Activated naive CD8-positive, alpha-beta T cell (primary cell): ENCODE results near the gene KAT7.

Experiments
- H3K27ac Mint-ChIP-seq: one replicate; pipeline ENCODE4 v1.8.0; 2021; ENCODE audit warnings: mixed read lengths
- H3K27me3 Mint-ChIP-seq: one replicate; pipeline ENCODE4 v1.8.0; 2021; ENCODE audit warnings: mixed read lengths
- H3K36me3 Mint-ChIP-seq: one replicate; pipeline ENCODE4 v1.8.0; 2021; ENCODE audit warnings: mixed read lengths
- H3K4me1 Mint-ChIP-seq: one replicate; pipeline ENCODE4 v1.8.0; 2021; ENCODE audit warnings: low read depth, mixed read lengths
- H3K4me3 Mint-ChIP-seq: one replicate; pipeline ENCODE4 v1.8.0; 2021; ENCODE audit warnings: mild to moderate bottlenecking, mixed read lengths
- H3K9me3 Mint-ChIP-seq: one replicate; pipeline ENCODE4 v1.8.0; 2021; ENCODE audit warnings: low read depth, mixed read lengths

The KAT7 gene

GRCh38 chr17:49788478-49789242, at the start of gene KAT7:
Gene KAT7 (plus strand): TSS chr17:49788681. CDS start chr17:49788835, 154 bp downstream.
- Mint-ChIP-seq H3K27me3 (no peaks in the 10 kb centered on the region), H3K27ac (peak within 1 kb of the TSS; percentile 92), H3K9me3 (no peaks in the 10 kb centered on the region), H3K4me3 (peak within 1 kb of the TSS; percentile 92), H3K36me3 (peaks cover 5% of the 10 kb centered on the region), H3K4me1 (peaks cover 61% of the 10 kb centered on the region)

DNA sequence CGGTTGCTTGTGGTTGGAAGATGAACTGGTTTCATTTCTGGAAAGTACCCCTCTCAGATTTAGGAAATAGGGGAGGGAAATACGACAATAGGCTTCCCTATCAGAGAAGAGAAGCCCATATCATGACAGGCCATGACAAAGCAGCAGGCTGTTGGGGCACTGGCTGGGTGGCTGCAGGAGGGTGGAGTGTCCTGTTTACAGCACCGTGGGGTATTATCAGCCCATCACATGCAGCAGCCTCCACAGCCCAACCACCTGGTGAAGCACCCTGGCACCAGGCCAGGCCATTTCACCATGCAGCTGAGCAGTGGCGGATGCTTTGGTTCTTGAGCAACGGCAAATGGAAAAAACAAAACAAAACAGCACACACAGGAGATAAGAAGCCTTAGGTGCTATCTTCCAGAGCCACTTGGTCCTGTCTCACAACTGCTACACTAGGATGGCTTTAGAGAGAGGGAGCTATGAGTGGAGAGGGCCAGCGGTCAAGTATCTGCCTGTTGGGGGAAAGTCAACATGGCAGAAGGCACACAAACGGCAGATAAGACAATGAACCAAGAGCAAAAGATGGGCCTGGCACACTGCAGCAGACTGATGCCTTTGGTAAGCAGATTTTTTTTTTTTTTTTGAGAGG, 48.7 kb upstream of the KAT7 start:
- no peaks in the 10 kb centered on the region for H3K27me3 Mint-ChIP-seq
- peak overlapping the region; percentile 91 for H3K4me3 Mint-ChIP-seq
- H3K27ac Mint-ChIP-seq = peak overlapping the region; percentile 99
- no peaks in the 10 kb centered on the region for H3K9me3 Mint-ChIP-seq
- H3K36me3 Mint-ChIP-seq = peaks cover 6% of the 10 kb centered on the region
- H3K4me1 Mint-ChIP-seq = peaks cover 82% of the 10 kb centered on the region

DNA sequence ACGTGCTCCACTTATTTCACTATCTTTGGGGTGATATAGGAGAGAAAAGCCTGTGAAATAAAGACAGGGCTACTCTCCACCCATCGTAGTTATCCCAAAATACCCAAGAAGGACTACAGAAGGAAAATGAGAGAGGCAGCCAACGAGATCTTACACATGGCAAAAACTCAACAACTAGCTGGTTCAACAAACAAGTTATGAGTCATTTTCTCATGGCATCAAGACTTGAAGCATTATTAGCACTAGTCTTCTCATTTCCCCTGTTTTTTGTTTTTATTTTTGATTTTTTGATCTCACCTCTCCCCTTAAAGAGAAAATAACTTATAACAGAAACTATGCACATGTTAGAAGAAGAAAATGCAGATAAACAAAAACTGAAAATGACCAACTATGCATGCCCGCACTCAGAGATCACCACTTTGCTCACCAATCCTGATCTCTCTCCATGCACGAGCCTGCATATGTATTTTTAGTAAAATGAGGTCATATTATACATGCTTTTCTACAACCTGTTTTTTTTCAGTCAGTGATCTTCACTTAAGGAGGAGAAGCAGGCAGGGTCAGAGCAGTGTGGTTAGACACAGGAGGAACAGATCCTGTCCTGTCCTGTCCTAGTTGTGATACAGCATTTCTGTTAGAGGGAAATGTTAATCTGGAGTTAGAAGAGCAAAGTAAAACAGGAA, 47.3 kb upstream of the KAT7 start:
- Mint-ChIP-seq H3K4me3 (peak overlapping the region; percentile 91), H3K36me3 (peaks cover 5% of the 10 kb centered on the region), H3K27ac (peak overlapping the region; percentile 99), H3K4me1 (peaks cover 90% of the 10 kb centered on the region), H3K9me3 (no peaks in the 10 kb centered on the region), H3K27me3 (no peaks in the 10 kb centered on the region)

DNA sequence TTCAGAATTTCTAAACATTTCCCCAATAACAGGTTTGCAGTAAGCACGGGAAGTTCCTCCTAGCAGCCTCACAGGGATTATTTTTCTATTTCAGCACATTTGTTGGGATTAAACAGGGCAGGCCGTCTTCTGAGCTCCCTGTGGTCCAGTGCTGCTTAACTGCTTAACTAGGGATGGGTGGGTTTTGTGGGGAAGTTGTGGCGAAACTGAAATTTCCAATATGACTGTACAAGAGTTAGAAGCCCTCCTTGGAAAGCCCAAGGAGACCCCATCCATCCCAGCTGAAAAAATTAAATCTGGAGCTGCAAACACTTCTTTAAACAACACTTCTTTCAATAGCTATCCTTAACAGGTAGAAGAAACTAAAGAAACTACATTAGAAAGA, 46.8 kb upstream of the KAT7 start:
- no peaks in the 10 kb centered on the region for H3K9me3 Mint-ChIP-seq
- peak overlapping the region; percentile 91 for H3K4me3 Mint-ChIP-seq
- peaks cover 5% of the 10 kb centered on the region for H3K36me3 Mint-ChIP-seq
- H3K4me1 Mint-ChIP-seq = peaks cover 91% of the 10 kb centered on the region
- H3K27me3 Mint-ChIP-seq = no peaks in the 10 kb centered on the region
- H3K27ac Mint-ChIP-seq = peak overlapping the region; percentile 99

DNA sequence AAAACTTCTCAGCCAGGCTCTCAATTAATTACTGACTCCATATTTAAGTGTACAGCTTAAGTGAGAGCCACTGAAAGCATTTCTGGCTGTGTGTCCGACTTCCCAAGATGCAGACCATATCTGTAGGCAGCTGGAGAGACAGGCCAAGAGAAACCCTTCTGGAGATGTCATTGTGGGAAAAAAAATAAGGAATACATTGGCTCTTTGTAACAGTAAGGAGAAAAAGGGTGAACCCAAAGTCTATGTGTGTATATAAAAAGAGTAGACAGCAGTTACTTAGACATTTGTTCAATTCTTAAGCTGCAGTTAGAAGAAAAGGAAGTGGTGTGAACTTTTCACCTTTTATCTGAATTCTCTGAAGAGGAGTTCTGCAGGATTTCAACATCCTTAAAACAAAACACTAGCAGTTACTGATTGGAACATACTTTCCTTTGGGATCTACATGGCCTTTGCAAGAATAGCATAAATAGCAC, 46.3 kb upstream of the KAT7 start:
- H3K36me3 Mint-ChIP-seq = peaks cover 5% of the 10 kb centered on the region
- H3K27ac Mint-ChIP-seq = peak overlapping the region; percentile 99
- H3K4me1 Mint-ChIP-seq = peaks cover 91% of the 10 kb centered on the region

DNA sequence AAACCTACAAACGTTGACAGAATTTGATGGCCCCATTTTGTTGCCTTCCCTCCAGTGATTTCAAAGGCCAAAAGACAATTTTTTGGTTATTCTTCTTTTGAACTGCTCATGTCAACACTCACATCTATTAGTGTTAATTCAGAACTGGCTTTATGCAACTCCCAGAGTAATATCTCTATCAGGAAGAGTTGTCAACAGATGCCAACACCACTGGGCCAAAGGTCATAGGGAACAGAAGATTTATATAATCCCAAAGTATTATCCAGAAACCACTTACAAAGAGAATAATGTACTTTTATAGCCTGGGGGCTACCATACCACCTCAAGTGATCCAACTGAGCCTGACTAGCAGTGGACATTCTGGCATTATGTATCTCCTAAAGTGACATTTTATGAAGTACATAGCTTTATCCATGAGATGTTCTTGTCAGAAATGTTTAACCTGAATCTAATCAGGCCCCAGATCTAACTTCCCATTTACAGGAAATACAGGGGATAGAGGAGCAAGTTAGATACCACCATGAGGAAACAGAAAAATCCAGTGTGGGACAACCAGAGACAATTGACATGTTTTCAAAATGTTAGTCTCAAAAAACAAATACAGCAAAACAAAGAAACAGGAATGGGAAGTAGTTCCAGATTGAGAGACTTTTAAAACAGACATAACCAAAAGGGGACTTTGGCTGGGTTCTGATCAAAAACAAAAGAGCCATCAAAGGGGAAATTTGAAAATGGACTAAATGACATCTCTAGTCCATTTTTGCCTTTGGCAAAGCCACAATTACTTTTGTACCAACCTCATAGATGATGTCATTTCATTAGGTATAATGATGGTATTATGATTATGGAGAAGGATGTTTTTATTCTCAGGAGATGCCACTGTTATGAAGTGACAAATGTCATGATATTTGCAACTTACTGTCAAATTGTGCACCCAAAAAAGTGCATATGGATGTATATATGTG, 43.0 kb upstream of the KAT7 start:
- H3K4me1 Mint-ChIP-seq = peaks cover 87% of the 10 kb centered on the region
- no peaks in the 10 kb centered on the region for H3K9me3 Mint-ChIP-seq

More for the DNA sequence above, 46.3 kb upstream of the KAT7 start:
- H3K4me3 Mint-ChIP-seq = peak overlapping the region; percentile 91
- no peaks in the 10 kb centered on the region for H3K27me3 Mint-ChIP-seq
- no peaks in the 10 kb centered on the region for H3K9me3 Mint-ChIP-seq

GRCh38 chr17:49746791-49747490, 41.5 kb upstream of the KAT7 start:
- H3K4me3 Mint-ChIP-seq = peak overlapping the region; percentile 72
- H3K27ac Mint-ChIP-seq = peak overlapping the region; percentile 94
- no peaks in the 10 kb centered on the region for H3K27me3 Mint-ChIP-seq
- no peaks in the 10 kb centered on the region for H3K36me3 Mint-ChIP-seq
- peaks cover 75% of the 10 kb centered on the region for H3K4me1 Mint-ChIP-seq
- no peaks in the 10 kb centered on the region for H3K9me3 Mint-ChIP-seq

More for the DNA sequence above, 43.0 kb upstream of the KAT7 start:
- Mint-ChIP-seq H3K27ac (peak overlapping the region; percentile 94), H3K4me3 (peak overlapping the region; percentile 72), H3K36me3 (peaks cover 2% of the 10 kb centered on the region), H3K27me3 (no peaks in the 10 kb centered on the region)

DNA sequence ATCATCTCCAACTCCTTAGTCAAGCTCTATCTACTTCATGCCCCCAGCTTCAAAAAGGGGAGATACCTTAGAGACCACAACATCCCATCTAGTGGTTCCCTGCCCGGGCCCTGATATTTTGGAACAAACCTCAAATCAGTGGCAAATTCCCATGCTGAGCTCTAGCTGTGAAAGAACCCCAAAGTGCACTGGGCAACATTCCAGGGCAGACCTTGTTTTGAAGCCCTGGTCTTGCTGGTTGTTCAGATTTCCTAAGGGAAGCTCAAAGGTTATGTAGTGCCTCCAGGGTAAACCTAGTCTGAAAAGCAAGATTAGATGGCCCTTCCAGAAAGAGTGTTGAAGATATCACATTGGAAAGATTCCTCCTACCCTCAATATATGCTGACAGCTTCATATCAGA, 40.8 kb upstream of the KAT7 start:
- peak overlapping the region; percentile 72 for H3K4me3 Mint-ChIP-seq

GRCh38 chr17:49748223-49748622, 40.3 kb upstream of the KAT7 start:
- Mint-ChIP-seq H3K4me3 (peak overlapping the region; percentile 72), H3K27me3 (no peaks in the 10 kb centered on the region), H3K4me1 (peaks cover 74% of the 10 kb centered on the region), H3K27ac (peak overlapping the region; percentile 94), H3K36me3 (no peaks in the 10 kb centered on the region), H3K9me3 (no peaks in the 10 kb centered on the region)

More for the DNA sequence above, 40.8 kb upstream of the KAT7 start:
- Mint-ChIP-seq H3K27me3 (no peaks in the 10 kb centered on the region), H3K27ac (peak overlapping the region; percentile 94), H3K36me3 (no peaks in the 10 kb centered on the region), H3K4me1 (peaks cover 75% of the 10 kb centered on the region), H3K9me3 (no peaks in the 10 kb centered on the region)

DNA sequence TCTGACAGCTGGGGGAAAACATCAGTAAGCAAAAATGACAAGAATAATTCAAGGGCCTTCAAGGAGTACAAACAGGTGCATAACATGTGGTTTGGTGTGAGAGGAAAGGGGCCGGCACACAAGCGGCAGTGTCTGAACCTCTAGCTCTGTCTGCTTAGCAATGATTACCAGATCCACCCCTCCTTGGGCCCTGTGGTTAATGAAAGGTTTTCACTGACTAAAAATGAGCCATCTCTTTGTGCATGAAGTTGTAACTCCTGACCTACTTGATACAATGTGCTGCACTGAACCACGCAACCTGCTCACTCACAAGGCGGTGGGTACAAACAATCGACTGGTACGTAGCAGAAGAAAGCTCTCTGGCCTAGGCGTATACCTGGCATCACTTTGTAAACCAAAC, 39.7 kb upstream of the KAT7 start:
- H3K36me3 Mint-ChIP-seq = no peaks in the 10 kb centered on the region
- H3K4me1 Mint-ChIP-seq = peaks cover 76% of the 10 kb centered on the region
- H3K9me3 Mint-ChIP-seq = no peaks in the 10 kb centered on the region
- peak overlapping the region; percentile 94 for H3K27ac Mint-ChIP-seq
- H3K27me3 Mint-ChIP-seq = no peaks in the 10 kb centered on the region
- H3K4me3 Mint-ChIP-seq = peak overlapping the region; percentile 72

- Mint-ChIP-seq H3K36me3 (no peaks in the 10 kb centered on the region), H3K4me3 (no peak overlapping the region), H3K27ac (peak overlapping the region; percentile 94), H3K27me3 (no peaks in the 10 kb centered on the region), H3K9me3 (no peaks in the 10 kb centered on the region), H3K4me1 (peaks cover 79% of the 10 kb centered on the region)
Measured at GRCh38 chr17:49749730-49750129, 38.8 kb upstream of the KAT7 start.

GRCh38 chr17:49752508-49752907, 36.0 kb upstream of the KAT7 start:
- Mint-ChIP-seq H3K36me3 (no peaks in the 10 kb centered on the region), H3K27ac (peak overlapping the region; percentile 91), H3K27me3 (no peaks in the 10 kb centered on the region), H3K4me3 (no peak overlapping the region), H3K4me1 (peaks cover 76% of the 10 kb centered on the region), H3K9me3 (no peaks in the 10 kb centered on the region)

GRCh38 chr17:49753959-49754391, 34.5 kb upstream of the KAT7 start:
- H3K4me3 Mint-ChIP-seq = no peak overlapping the region
- H3K27me3 Mint-ChIP-seq = no peaks in the 10 kb centered on the region
- peak overlapping the region; percentile 81 for H3K27ac Mint-ChIP-seq
- H3K9me3 Mint-ChIP-seq = no peaks in the 10 kb centered on the region
- H3K36me3 Mint-ChIP-seq = no peaks in the 10 kb centered on the region
- H3K4me1 Mint-ChIP-seq = peaks cover 71% of the 10 kb centered on the region
